GM18507 (cell line): ENCODE data around the gene MAST2.
"Not testable (repeated sequence)": the region's sequence is repeated elsewhere in the genome, so short reads cannot be mapped to it uniquely, and the experiment has no call there.

ENCODE experiments used
- DNase-seq: peaks from one replicate; pipeline ENCODE4 v3.0.0; 2011; ENCODE audit warnings: low read depth; ENCODE audit not compliant: insufficient read length; ENCODE audit errors: extremely low spot score
- FAIRE-seq: peaks from 2 replicates; lab custom pipeline; 2011; peaks lifted over from hg19 to GRCh38; lab: Jason Lieb, UNC

MAST2 gene

GRCh38 chr1:46034601-46035516, 231.4 kb downstream of the MAST2 start:
- no peak for FAIRE-seq
- no peak for DNase-seq

DNA sequence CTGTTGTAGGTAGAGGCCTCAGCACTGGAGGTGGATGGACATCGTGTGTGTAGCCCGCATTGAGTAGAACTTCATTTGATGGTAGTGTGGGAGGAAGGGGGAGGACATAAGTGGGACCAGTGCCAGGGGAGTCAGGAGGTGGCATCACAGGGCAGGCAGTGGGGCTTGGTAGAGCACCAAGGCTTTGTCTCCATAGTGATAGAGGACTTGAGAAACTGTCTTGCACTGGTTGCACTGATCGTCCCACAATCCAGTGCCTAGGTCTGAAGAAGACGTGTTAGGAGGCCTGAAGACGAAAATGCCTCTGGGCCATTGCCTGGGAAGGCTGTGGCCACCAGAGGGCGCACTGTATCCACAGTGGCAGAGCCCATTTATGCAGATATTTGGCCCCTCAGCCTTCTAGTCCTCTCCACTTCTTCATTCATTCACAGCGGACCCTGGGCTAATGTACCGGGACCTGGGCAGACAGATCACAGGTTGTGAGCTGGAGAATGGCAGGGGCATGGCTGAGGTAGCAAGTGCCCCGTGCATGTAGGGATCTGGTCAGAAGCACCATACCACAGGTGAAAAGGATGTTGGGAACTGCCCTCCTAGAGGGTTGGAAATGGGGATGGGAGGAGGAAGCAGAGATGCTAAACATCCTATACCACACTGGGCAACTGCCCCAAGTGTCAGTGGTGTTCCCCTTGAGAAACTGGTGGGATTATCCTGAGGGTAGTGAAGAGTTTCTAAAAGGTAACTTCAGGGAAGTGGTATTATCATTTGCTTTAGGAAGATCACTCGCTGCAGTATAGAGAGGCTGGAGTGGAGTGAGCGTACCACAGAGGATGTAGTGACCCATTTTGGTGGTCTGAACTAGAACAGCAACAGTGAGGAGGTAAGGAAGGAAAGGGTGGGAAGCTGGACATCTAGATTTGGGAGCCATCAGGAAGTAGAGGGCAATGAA, 233.8 kb downstream of the MAST2 start:
- peak; percentile 89 for FAIRE-seq
- peak; percentile 64 for DNase-seq

DNA sequence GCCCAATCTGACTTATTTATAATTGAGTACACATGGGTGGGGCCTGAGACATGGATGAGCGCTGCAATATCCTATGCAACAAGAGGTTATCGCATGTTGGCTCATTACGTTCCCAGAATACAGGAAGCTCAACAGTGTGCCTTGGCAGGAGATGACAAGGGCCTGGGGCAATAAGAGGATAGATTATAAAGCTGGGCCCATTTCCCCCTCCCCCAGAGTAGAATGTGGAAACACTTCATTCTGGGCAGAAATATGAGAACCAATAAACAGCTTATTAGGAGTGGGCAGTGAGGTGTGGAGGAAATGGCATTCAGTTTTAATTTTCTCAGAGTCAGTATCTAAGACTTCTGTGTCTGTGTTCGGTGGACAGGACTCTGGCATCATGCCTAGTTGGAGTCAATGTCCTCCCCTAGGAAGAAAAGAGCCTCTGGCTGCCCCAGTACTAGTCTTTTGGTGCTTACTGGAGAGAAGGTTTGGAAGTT, 236.2 kb downstream of the MAST2 start:
- FAIRE-seq (no peak), DNase-seq (no peak)

GRCh38 chr1:46041551-46041950, 238.1 kb downstream of the MAST2 start:
- DNase-seq (no peak), FAIRE-seq (no peak)

DNA sequence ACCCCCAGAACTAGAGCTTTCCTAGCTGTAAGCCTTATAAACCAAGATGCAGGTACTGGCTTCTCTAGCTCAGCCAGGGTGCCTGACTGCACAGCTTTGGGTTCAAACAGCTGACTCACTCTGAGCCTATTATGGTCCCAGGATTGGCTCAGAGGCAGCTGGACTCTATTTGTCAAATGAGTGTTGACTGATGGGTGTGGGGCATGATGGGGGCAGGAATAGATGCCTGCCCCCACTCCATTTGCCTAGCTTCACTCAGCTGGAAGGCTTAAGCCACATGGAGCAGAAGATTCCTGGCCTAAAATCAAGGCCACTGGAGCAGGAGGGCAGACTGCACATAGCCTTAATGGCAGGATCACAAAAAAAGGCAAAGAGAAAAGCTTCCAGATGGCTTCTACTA, 238.6 kb downstream of the MAST2 start:
- no peak for FAIRE-seq
- DNase-seq: no peak

DNA sequence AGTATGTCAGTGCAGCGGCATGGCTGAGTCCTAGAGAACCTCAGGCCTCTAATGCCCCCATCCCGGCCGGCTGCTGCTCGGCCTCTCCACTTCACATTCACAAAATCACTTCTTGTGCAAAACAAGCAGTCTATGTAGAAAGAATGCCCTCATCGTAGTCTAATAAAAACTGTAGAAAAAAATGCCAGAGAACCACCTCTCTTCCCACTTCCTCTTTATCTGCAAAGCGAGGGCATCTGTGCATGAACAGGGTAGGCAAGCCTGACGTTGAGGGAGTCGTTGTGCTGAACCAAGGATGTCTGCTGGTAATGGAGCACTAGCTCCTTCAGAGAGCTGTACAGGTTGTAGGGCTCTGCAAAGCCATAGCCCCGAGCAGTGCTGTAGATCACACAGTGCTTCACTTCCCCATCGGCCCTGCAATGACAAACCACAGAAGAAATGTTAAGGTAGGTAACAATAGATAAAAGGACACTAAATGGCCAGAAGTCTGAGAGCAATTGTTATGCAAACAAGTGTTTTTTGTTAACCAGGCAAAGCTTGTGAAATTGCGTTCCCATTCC, 240.1 kb downstream of the MAST2 start:
- DNase-seq (peak; percentile 35), FAIRE-seq (peak; percentile 96)

- no peak for FAIRE-seq
Observed at GRCh38 chr1:46044116-46044515, 240.7 kb downstream of the MAST2 start.

DNA sequence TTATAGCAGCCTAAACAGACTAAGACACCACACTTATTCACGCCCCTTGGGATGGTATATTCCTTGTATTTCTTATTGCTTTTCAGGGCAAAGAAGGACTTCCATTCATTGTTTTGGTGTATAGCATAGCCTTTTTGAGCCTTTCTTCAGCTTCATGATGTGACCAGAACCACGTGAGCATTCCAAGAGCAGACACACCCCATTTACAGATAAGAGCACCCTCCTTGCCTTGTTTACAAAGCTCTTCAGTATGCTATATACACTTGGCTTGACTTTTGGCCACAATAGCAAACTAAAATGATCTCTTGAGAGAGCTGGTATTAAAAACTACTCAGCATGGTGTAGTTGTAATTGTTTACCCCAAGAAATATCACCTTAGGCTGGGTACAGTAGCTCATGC, 250.3 kb downstream of the MAST2 start:
- DNase-seq: no peak

More at GRCh38 chr1:46044116-46044515, 240.7 kb downstream of the MAST2 start:
- DNase-seq: no peak

DNA sequence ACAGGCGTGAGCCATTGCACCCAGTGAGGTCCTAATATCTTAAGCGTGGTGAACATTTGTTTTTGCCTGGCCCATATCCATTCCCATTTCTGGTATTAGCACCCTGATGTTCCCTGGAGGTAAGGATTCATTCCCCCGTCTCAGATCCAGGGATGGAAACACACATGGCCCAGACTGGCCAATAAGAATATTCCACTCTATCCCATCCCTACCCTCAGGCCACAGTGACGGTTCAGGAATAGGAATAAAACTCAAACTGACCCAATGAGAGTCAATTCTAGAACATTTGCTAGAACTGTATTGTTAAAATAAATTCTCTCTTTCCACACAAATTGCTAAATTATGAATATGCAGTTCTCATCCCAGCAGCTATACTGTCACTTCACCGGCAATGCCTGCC, 252.9 kb downstream of the MAST2 start:
- FAIRE-seq (no peak), DNase-seq (no peak)

More for the DNA sequence above, 250.3 kb downstream of the MAST2 start:
- no peak for FAIRE-seq

DNA sequence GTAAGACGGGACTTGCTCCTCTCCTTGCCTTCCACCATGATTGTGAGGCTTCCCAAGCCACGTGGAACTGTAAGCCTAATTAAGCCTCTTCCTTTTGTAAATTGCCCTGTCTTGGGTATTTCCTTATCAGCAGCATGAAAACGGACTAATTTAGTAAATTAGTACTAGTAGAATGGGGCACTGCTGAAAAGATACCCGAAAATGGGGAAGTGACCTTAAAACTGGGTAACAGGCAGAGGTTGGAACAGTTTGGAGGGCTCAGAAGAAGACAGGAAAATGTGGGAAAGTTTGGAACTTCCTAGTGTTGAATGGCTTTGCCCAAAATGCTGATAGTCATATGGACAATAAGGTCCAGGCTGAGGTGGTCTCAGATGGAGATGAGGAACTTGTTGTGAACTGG, 253.8 kb downstream of the MAST2 start:
- FAIRE-seq, DNase-seq: not testable (repeated sequence)

- FAIRE-seq (no peak), DNase-seq (no peak)
Observed at GRCh38 chr1:46057781-46058180, 254.4 kb downstream of the MAST2 start.

GRCh38 chr1:46058936-46059335, 255.5 kb downstream of the MAST2 start:
- no peak for DNase-seq
- FAIRE-seq: no peak

DNA sequence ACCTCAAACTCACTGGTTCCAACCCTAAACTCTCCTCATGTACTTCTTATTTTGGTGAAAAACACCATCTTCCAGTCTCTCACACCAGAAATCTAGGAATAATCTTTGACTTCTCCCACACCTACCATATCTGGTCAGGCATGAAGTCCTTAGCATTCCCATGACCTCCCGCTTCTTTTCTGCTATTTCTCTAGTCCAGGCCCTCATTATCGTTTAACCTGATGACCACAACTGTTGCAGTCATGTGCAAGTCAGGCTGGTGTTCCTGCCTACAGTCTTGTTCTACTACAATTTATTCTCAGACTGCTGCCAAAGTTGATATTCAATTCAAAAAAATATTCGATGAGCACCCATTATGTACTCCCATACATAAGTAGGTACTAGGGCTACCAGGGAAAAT, 257.7 kb downstream of the MAST2 start:
- FAIRE-seq (no peak), DNase-seq (no peak)

- DNase-seq (no peak), FAIRE-seq (peak; percentile 87)
Observed at GRCh38 chr1:46062651-46063319, 259.4 kb downstream of the MAST2 start.

GRCh38 chr1:46064708-46065107, 261.3 kb downstream of the MAST2 start:
- DNase-seq (no peak), FAIRE-seq (peak; percentile 24)

DNA sequence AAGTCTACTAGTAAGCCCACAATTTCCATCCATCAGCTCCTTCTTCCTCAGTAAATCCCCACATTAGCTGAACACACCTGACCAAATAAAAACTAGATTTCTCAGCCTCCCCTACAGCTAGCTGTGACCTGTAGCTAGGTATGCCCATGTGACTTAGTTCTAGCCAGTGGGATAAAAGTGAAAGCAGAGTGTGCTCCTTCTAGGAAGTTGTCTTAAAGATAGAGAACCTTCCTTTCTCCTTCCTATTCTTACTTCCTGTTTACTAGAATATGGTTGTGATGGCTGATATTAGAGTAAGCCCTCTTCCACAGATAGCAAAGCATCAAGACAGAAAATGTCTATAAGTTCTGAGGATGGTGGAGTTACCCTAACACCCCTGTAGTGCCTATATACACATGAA, 262.0 kb downstream of the MAST2 start:
- peak; percentile 80 for FAIRE-seq
- DNase-seq: no peak

- no peak for DNase-seq
- FAIRE-seq: peak; percentile 78
Observed at GRCh38 chr1:46067652-46068051, 264.2 kb downstream of the MAST2 start.

DNA sequence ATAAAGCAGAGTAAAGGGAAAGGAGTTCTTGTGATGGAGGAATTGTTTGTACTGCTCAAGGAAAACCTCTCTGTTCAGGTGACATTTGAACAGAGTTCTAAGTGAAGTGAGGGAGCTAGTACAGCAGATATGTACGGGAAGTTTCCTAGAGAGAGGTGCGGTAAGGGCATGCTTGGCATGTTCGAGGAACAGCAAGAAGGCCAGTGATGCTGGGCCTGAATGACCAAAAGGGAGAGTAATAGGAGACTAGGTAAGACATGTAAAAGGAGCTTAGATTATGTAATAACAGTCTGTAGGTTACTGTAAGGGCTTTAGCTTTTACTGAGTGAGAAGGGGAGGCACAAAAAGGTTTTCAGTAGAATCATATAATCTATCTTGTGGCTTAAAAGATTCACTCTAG, 265.1 kb downstream of the MAST2 start:
- no peak for DNase-seq
- peak; percentile 49 for FAIRE-seq

DNA sequence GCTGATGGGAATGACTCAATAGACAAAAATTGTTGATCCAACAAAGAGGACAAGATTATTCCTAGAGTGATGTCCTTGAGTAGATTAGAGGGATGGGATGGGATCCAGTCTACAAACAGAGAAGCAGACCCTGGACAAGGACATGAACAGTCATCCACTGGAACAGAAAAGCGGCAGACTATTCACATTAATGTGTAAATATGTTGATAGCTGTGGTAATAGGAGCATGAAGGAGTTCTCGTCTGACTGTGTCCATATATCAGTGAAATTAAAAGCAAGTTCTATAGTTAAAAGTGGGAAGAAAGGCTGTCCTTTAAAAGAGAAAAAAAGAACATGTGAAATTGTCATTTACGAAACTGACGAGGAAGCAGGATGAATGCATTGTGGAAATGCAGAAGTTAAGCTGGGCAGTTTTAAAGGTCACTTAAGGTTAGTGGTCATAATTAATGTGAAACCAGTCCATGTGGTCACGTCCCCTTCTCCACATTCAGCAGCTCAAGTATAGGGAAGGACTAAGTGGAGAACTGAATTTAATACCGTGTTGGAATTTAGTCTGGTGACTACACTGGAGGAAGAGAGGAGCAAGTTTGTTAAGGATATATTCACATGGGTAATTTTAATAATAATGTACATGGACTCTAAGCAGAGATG, 266.9 kb downstream of the MAST2 start:
- no peak for DNase-seq

More for the DNA sequence above, 266.9 kb downstream of the MAST2 start:
- FAIRE-seq: peak; percentile 56
